ENCODE measurements around the gene KRT35.

The KRT35 gene

GRCh38 chr17:41518789-41519449, 38.0 kb upstream of the KRT35 start, which contains the start of gene KRT15:
Gene KRT15, minus strand, starts transcription at chr17:41518890. Its CDS starts 63 bp downstream, at chr17:41518827.
- no peak within 1 kb of the TSS for H3K27ac Mint-ChIP-seq
- no peaks in the 10 kb centered on the region for H3K36me3 Mint-ChIP-seq
- no peaks in the 10 kb centered on the region for H3K27me3 Mint-ChIP-seq
- H3K4me1 Mint-ChIP-seq (ENCODE audit: low read depth), result no peaks in the 10 kb centered on the region
- H3K4me3 Mint-ChIP-seq, result no peak within 1 kb of the TSS
- no peaks in the 10 kb centered on the region for H3K9me3 Mint-ChIP-seq (ENCODE audit: low read depth)

DNA sequence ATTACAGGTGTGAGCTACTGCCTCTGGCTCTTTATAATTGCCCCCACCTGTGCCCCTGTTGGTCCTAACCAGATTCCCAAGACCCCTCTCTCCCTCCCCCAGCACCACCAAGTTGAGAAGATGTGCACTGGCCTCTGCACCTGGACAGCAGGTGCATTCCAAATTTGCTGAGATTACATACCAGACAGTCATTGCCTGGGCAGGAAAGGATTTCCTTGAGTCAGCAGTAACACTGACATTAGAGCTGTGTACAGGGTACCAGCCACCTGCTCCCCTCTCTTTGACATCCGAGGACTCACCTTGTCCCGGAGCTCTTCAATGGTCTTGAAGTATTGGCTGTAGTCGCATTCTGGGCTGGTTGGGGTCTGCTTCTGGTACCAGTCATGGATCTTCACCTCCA, 37.1 kb upstream of the KRT35 start:
- Mint-ChIP-seq H3K27ac (no peak overlapping the region), H3K4me1 (ENCODE audit: low read depth) (no peaks in the 10 kb centered on the region), H3K27me3 (no peaks in the 10 kb centered on the region), H3K9me3 (ENCODE audit: low read depth) (no peaks in the 10 kb centered on the region), H3K4me3 (no peak overlapping the region), H3K36me3 (no peaks in the 10 kb centered on the region)

DNA sequence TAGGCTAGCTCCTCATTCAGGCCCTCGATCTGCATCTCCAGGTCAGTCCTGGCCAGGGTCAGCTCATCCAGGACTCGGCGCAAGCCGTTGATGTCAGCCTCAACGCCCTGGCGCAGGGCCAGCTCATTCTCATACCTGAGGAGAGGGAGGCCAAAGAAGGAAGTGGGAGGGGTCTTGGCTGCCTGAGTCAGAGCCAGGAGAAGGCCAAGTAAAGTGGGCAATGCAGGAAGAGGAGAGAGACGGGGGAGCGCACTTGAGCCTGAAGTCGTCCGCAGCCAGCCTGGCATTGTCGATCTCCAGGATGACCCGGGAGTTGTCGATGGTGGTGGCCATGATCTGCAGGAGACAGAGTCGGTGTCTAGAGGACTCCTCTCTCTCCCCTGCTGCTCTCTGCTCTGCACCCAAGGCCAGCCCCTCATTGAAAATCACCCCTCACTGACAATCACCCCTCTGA, 35.9 kb upstream of the KRT35 start:
- no peaks in the 10 kb centered on the region for H3K27me3 Mint-ChIP-seq
- H3K4me3 Mint-ChIP-seq, result no peak overlapping the region
- H3K4me1 Mint-ChIP-seq (ENCODE audit: low read depth), result no peaks in the 10 kb centered on the region
- no peaks in the 10 kb centered on the region for H3K9me3 Mint-ChIP-seq (ENCODE audit: low read depth)
- no peak overlapping the region for H3K27ac Mint-ChIP-seq
- H3K36me3 Mint-ChIP-seq, result no peaks in the 10 kb centered on the region

- H3K27ac Mint-ChIP-seq, result no peak overlapping the region
- H3K36me3 Mint-ChIP-seq, result no peaks in the 10 kb centered on the region
- H3K4me3 Mint-ChIP-seq, result no peak overlapping the region
- H3K27me3 Mint-ChIP-seq, result no peaks in the 10 kb centered on the region
- H3K9me3 Mint-ChIP-seq (ENCODE audit: low read depth), result no peaks in the 10 kb centered on the region
- H3K4me1 Mint-ChIP-seq (ENCODE audit: low read depth), result no peaks in the 10 kb centered on the region
Observed at GRCh38 chr17:41516147-41516829, 35.3 kb upstream of the KRT35 start.

DNA sequence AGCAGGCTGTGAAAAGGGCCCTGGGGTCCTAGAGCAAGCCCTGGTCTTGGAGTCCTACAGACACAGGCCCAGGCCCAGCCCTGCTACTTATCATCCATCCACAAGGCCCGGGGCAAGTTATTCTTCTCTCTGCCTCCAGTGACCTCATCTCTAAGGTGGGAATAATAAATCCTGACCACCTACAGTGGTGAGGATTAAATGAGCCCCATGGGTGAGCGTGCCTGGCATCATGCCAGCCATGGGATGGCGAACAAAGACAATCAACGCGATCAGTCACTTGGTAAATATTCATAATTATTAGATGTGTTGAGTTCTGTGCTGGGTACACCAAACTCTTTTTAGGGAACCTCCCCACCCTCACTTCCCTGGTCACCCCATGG, 32.2 kb upstream of the KRT35 start:
- H3K9me3 Mint-ChIP-seq (ENCODE audit: low read depth), result no peaks in the 10 kb centered on the region
- no peaks in the 10 kb centered on the region for H3K4me1 Mint-ChIP-seq (ENCODE audit: low read depth)
- no peak overlapping the region for H3K27ac Mint-ChIP-seq
- no peaks in the 10 kb centered on the region for H3K27me3 Mint-ChIP-seq
- H3K36me3 Mint-ChIP-seq, result no peaks in the 10 kb centered on the region
- no peak overlapping the region for H3K4me3 Mint-ChIP-seq

DNA sequence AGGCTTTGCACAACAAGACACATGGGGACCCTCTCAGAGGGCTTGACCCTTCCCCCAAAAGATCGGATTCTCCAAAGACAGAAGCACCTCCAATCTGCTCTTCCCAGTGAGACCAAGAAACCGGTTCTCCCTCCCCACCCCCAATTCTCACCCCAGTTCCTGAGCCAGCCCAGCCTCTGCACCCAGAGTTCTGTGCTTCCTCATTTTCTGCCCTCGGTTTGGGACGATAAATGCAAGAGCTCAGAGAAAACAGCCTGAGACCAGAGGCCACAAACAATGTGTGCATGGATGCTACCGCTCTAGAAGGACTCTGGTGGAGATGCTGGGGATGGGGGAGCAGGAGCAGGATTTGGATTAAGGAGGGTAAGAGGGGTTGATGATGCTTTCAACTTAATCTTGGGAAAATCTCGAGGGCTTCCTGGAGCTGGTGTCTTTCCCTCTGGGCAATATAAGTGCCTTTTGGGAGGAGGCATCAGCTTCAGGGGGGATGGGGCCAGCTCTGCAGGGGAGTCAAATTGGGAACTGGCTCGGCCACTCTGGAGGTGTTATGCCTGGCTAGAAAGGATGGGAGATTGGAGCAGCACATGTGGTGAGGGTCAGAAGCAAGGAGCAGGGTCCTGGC, 31.7 kb upstream of the KRT35 start:
- Mint-ChIP-seq H3K4me3 (no peak overlapping the region), H3K27ac (no peak overlapping the region), H3K4me1 (ENCODE audit: low read depth) (no peaks in the 10 kb centered on the region), H3K36me3 (no peaks in the 10 kb centered on the region), H3K27me3 (no peaks in the 10 kb centered on the region), H3K9me3 (ENCODE audit: low read depth) (no peaks in the 10 kb centered on the region)

- H3K27ac Mint-ChIP-seq, result no peak overlapping the region
- H3K4me3 Mint-ChIP-seq, result no peak overlapping the region
- H3K36me3 Mint-ChIP-seq, result no peaks in the 10 kb centered on the region
- no peaks in the 10 kb centered on the region for H3K4me1 Mint-ChIP-seq (ENCODE audit: low read depth)
- no peaks in the 10 kb centered on the region for H3K9me3 Mint-ChIP-seq (ENCODE audit: low read depth)
- H3K27me3 Mint-ChIP-seq, result no peaks in the 10 kb centered on the region
Observed at GRCh38 chr17:41511716-41512115, 30.8 kb upstream of the KRT35 start.

DNA sequence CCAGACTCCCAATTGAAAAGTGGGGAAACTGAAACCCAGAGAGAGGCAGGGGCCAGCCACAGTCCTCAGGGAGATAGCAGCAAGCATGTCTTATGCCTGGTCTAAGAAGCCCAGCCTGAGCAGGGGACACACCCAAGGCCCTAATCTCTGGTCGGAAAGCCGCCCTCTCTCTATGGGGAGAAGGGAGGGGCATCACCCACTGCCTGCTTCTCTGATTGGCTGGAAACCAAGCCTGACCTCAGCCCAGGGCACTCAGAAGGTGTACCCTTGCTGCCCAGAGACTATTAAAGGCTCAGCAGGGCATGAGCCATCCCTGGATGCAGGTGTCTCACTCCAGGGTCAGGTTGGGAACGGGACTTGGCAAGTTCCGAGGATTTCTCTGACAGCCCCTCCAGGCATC, 30.2 kb upstream of the KRT35 start:
- Mint-ChIP-seq H3K27me3 (no peaks in the 10 kb centered on the region), H3K36me3 (no peaks in the 10 kb centered on the region), H3K4me1 (ENCODE audit: low read depth) (no peaks in the 10 kb centered on the region), H3K4me3 (no peak overlapping the region), H3K9me3 (ENCODE audit: low read depth) (no peaks in the 10 kb centered on the region), H3K27ac (no peak overlapping the region)

DNA sequence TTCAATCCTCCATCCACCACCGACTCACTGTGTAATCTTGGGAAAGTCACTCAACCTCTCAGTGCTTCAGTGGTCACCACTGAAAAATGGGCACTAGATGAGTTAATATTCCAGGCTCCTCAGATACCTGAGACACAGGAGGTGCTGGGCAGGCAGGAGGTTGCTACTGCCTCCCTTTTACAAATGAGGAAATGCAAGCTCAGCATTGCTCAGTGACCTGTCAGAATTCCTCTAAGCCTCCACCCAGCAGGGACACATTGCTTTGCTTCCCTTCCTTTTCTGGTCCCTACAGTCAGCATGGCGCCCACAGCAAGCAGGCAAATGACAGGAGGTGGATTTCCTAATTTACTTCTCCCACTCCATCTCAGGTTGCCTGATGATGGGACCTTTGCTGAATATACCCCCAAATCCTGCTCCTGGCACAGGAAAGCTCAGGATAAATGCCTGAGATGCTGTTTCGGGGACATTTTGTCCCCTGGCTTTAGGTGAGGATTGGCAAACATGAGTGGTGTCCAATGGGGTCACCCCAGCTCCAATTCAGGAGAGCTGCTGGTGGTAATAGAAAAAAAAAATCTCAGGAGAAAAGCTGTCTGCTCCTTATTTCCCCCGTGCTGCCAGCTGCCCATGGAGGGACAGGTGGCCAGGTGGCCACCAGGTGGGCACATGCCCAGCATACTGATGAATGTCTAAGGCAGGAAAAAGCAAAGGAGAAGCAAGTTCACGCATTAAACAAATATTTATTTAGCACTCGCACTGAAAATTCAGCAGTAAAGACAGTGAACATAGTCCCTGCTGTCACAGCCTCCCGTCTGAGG, 29.5 kb upstream of the KRT35 start:
- H3K27ac Mint-ChIP-seq, result no peak overlapping the region
- no peaks in the 10 kb centered on the region for H3K36me3 Mint-ChIP-seq
- no peaks in the 10 kb centered on the region for H3K4me1 Mint-ChIP-seq (ENCODE audit: low read depth)
- H3K27me3 Mint-ChIP-seq, result no peaks in the 10 kb centered on the region
- H3K9me3 Mint-ChIP-seq (ENCODE audit: low read depth), result no peaks in the 10 kb centered on the region
- H3K4me3 Mint-ChIP-seq, result no peak overlapping the region

DNA sequence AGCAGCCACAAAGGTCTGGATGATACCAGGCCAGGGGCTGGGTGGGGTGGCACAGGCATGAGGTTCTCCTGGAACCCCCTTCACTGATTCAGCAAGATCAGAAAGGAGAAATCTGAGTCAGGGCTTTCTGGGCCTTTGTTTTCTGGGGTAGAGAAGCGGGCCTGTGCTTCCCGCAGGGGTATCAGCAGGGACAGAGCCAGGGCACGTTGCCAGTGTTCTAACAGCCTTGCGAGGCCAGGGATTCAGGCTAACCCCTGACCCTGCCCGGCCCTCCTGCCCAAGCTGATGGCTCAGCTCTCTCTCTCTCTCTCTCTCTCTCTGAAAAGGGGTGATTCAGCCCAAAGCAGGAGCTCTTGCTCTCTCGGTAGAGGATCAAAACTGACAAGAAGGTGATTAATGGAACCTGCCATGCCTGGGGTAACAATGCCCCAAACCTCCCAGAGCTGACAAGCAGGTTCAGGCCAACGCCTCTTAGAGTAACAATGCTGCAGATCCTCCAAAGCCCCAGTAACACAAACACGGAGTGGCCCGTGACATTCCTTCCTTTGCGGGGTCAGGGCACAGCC, 26.4 kb upstream of the KRT35 start:
- no peak overlapping the region for H3K4me3 Mint-ChIP-seq
- no peaks in the 10 kb centered on the region for H3K9me3 Mint-ChIP-seq (ENCODE audit: low read depth)
- H3K27ac Mint-ChIP-seq, result no peak overlapping the region
- H3K4me1 Mint-ChIP-seq (ENCODE audit: low read depth), result no peaks in the 10 kb centered on the region
- no peaks in the 10 kb centered on the region for H3K36me3 Mint-ChIP-seq
- no peaks in the 10 kb centered on the region for H3K27me3 Mint-ChIP-seq

DNA sequence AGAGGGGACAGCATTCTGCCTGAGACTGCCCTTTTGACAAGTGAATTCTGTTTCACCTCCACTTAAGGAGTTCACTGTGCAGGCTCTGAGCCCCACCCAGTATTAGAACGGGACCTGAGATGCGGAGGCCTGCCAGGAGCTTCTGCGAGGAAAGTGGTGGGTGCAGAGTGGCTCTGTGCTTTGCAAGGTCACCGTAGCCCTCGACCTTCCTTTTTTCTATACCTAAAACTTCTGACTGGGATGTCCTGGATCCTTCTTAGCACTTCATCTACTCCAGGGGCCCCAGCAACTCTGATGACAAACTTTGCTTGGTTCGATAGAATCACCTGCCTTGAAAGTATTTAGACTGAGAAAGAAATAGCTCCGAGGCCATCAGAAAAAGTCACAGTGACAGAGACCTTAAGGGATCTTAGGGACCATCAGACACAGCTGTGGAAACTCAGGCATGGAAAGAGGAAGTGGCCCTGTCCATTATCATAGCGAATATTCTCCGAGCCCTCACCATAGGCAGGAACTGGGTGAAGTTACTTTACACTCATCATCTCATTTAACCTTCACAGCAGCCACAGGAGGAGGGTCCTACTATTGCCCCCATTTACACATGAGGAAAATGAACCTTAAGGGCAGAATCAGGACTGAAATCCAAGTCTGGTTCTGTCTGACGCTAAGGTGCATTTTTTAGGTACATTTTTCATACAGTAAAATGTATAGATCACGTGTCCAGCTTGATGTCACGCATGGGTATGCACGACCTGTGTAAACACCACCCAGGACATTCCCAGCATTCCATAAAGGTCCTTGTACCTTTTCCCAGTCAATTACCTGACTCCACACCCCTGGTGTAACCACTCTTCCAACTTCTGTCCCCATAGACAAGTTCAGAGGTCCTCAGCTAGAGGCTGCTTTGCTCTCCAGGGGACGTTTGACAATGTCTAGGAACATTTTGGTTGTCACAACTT, 25.1 kb upstream of the KRT35 start:
- no peaks in the 10 kb centered on the region for H3K9me3 Mint-ChIP-seq (ENCODE audit: low read depth)
- H3K4me1 Mint-ChIP-seq (ENCODE audit: low read depth), result no peaks in the 10 kb centered on the region
- no peak overlapping the region for H3K4me3 Mint-ChIP-seq
- no peaks in the 10 kb centered on the region for H3K36me3 Mint-ChIP-seq
- H3K27me3 Mint-ChIP-seq, result no peaks in the 10 kb centered on the region
- H3K27ac Mint-ChIP-seq, result no peak overlapping the region

- Mint-ChIP-seq H3K27ac (no peak within 1 kb of the TSS), H3K27me3 (no peaks in the 10 kb centered on the region), H3K4me3 (no peak within 1 kb of the TSS), H3K4me1 (ENCODE audit: low read depth) (no peaks in the 10 kb centered on the region), H3K36me3 (no peaks in the 10 kb centered on the region), H3K9me3 (ENCODE audit: low read depth) (no peaks in the 10 kb centered on the region)
Observed at GRCh38 chr17:41505007-41505808, 24.3 kb upstream of the KRT35 start, which contains the start of gene KRT13. Gene KRT13, minus strand, starts transcription at chr17:41505612. Its CDS starts 62 bp downstream, at chr17:41505550.

DNA sequence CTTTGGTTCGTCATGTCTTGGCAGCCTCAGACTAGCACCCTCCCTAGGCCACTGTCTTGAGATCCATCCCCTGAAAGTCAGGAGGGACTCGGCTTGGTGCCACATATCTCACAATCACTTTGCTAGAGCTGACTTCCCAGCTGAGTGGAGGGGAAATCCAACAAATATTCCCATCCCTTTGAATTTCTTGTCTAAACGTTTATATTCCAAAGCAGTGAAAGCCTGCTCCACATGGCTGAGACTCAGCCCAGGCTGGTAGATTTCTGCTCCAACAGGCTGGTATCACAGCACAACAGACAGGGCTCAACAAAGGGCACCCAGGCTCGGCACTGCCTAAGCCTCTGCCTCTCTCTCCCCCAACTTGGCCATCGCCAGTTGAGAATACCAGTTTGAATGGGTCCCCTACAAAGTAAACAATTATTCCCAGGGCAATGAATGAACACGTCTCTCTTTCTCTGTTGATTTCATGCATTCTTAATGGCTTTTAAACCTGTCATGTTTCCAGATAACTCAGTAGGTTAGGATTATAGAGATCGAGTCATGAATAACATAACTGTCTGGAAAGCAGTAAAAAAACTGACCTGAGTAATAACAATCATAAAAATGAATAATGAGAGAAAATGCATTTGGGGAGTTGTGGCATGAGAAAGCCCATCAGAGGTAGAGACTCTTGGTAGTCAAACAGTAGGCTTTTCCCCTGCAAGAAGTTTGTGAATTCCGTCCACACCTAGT, 23.5 kb upstream of the KRT35 start:
- Mint-ChIP-seq H3K4me1 (ENCODE audit: low read depth) (no peaks in the 10 kb centered on the region), H3K4me3 (no peak overlapping the region), H3K9me3 (ENCODE audit: low read depth) (no peaks in the 10 kb centered on the region), H3K36me3 (no peaks in the 10 kb centered on the region), H3K27ac (no peak overlapping the region), H3K27me3 (no peaks in the 10 kb centered on the region)
